ENCODE data around the gene ZNF135.

GRCh38 chr19:58095328-58095727 lies 36.2 kb downstream of the ZNF135 start:
- TF ChIP-seq GABPA (IDR thresholded peaks at IDR 0.05 in 1 of 2, conservative IDR thresholded peaks at IDR 0.05 in 1 of 2) (no peak), CTCF (IDR thresholded peaks at IDR 0.05; ENCODE audit: low read depth, low read length, missing input control) (no peak), TAF1 (conservative IDR thresholded peaks at IDR 0.05) (no peak), YY1 (IDR thresholded peaks at IDR 0.05) (no peak), ZBTB33 (IDR thresholded peaks at IDR 0.05) (no peak), MAX (IDR thresholded peaks at IDR 0.05) (no peak), JUND (IDR thresholded peaks at IDR 0.05) (no peak)

All from liver (tissue), 3 donors.